ENCODE data around the gene KIF26B.

- TF ChIP-seq, protein P1, sequence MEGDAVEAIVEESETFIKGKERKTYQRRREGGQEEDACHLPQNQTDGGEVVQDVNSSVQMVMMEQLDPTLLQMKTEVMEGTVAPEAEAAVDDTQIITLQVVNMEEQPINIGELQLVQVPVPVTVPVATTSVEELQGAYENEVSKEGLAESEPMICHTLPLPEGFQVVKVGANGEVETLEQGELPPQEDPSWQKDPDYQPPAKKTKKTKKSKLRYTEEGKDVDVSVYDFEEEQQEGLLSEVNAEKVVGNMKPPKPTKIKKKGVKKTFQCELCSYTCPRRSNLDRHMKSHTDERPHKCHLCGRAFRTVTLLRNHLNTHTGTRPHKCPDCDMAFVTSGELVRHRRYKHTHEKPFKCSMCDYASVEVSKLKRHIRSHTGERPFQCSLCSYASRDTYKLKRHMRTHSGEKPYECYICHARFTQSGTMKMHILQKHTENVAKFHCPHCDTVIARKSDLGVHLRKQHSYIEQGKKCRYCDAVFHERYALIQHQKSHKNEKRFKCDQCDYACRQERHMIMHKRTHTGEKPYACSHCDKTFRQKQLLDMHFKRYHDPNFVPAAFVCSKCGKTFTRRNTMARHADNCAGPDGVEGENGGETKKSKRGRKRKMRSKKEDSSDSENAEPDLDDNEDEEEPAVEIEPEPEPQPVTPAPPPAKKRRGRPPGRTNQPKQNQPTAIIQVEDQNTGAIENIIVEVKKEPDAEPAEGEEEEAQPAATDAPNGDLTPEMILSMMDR (IDR thresholded peaks at IDR 0.05): no peak
- no peak for TF ChIP-seq RAD21 (IDR thresholded peaks at IDR 0.05; ENCODE audit: low read length)
- no peak for TF ChIP-seq EZH2phosphoT487 (IDR thresholded peaks at IDR 0.05; ENCODE audit: borderline replicate concordance, low read depth)
- no peak for TF ChIP-seq TEAD4 (IDR thresholded peaks at IDR 0.05; ENCODE audit: borderline replicate concordance, insufficient read depth)
- no peak for TF ChIP-seq TCF12 (IDR thresholded peaks at IDR 0.05)
- no peak for TF ChIP-seq FOSL2 (IDR thresholded peaks at IDR 0.05; ENCODE audit: borderline replicate concordance, low read depth)
- TF ChIP-seq CHD2 (IDR thresholded peaks at IDR 0.05; ENCODE audit: low read length, partially characterized antibody): no peak
These were observed 309.5 kb downstream of the KIF26B start for GRCh38 chr1:245464290-245464689.

All from SK-N-SH (cell line).